ENCODE results near the gene YJEFN3.

The YJEFN3 gene

GRCh38 chr19:19568802-19569756 lies 40.4 kb downstream of the YJEFN3 start:
- DNase-seq (ENCODE audit: low read depth, low spot score), result no peak

GRCh38 chr19:19570571-19570970 lies 41.9 kb downstream of the YJEFN3 start:
- Histone ChIP-seq H3K36me3 (ENCODE audit: insufficient read depth, low read length) (no peaks in the 10 kb centered on the region; the same call in 1 of the 2 replicates), H3K9ac (ENCODE audit: insufficient read length) (no peak overlapping the region), H3K9me3 (ENCODE audit: low read depth, low read length) (no peaks in the 10 kb centered on the region), H3K27ac (no peak overlapping the region), H3K4me3 (no peak overlapping the region)
- TF ChIP-seq EZH2 (IDR thresholded peaks at IDR 0.05), result no peak
- no peak for DNase-seq (ENCODE audit: low read depth, low spot score)

More at GRCh38 chr19:19568802-19569756, 40.4 kb downstream of the YJEFN3 start:
- no peak overlapping the region for H3K9ac ChIP-seq (ENCODE audit: insufficient read length)
- H3K36me3 ChIP-seq (ENCODE audit: insufficient read depth, low read length), result no peaks in the 10 kb centered on the region; the same call in 1 of the 2 replicates
- TF ChIP-seq FOXP2 (optimal IDR thresholded peaks at IDR 0.05; ENCODE audit: control extremely low read depth, extremely low read length, insufficient read depth) (no peak), EZH2 (IDR thresholded peaks at IDR 0.05) (no peak), POLR2AphosphoS5 (IDR thresholded peaks at IDR 0.05; ENCODE audit: borderline replicate concordance, low read depth, low read length) (no peak)
- no peak overlapping the region for H3K27ac ChIP-seq
- H3K4me3 ChIP-seq, result no peak overlapping the region
- H3K9me3 ChIP-seq (ENCODE audit: low read depth, low read length), result no peaks in the 10 kb centered on the region

GRCh38 chr19:19571071-19571786 lies 42.5 kb downstream of the YJEFN3 start:
- TF ChIP-seq FOXP2 (optimal IDR thresholded peaks at IDR 0.05; ENCODE audit: control extremely low read depth, extremely low read length, insufficient read depth) (no peak), EZH2 (IDR thresholded peaks at IDR 0.05) (no peak), POLR2AphosphoS5 (IDR thresholded peaks at IDR 0.05; ENCODE audit: borderline replicate concordance, low read depth, low read length) (no peak)
- Histone ChIP-seq H3K27ac (no peak overlapping the region), H3K36me3 (ENCODE audit: insufficient read depth, low read length) (no peaks in the 10 kb centered on the region; the same call in 1 of the 2 replicates), H3K9me3 (ENCODE audit: low read depth, low read length) (no peaks in the 10 kb centered on the region), H3K4me3 (no peak overlapping the region), H3K9ac (ENCODE audit: insufficient read length) (no peak overlapping the region)
- DNase-seq (ENCODE audit: low read depth, low spot score), result no peak

- H3K4me3 ChIP-seq, result no peak overlapping the region
- H3K9me3 ChIP-seq (ENCODE audit: low read depth, low read length), result no peaks in the 10 kb centered on the region
- no peaks in the 10 kb centered on the region for H3K36me3 ChIP-seq (ENCODE audit: insufficient read depth, low read length)
- no peak for TF ChIP-seq FOXP2 (optimal IDR thresholded peaks at IDR 0.05; ENCODE audit: control extremely low read depth, extremely low read length, insufficient read depth)
- TF ChIP-seq POLR2AphosphoS5 (IDR thresholded peaks at IDR 0.05; ENCODE audit: borderline replicate concordance, low read depth, low read length), result no peak
- TF ChIP-seq EZH2 (IDR thresholded peaks at IDR 0.05), result no peak
- DNase-seq (ENCODE audit: low read depth, low spot score), result no peak
- no peak overlapping the region for H3K9ac ChIP-seq (ENCODE audit: insufficient read length)
- no peak overlapping the region for H3K27ac ChIP-seq
Observed at GRCh38 chr19:19575411-19575810, 46.7 kb downstream of the YJEFN3 start.

- H3K27ac ChIP-seq, result no peak overlapping the region
- H3K9me3 ChIP-seq (ENCODE audit: low read depth, low read length), result no peaks in the 10 kb centered on the region
- H3K9ac ChIP-seq (ENCODE audit: insufficient read length), result no peak overlapping the region
- TF ChIP-seq FOXP2 (optimal IDR thresholded peaks at IDR 0.05; ENCODE audit: control extremely low read depth, extremely low read length, insufficient read depth) (no peak), EZH2 (IDR thresholded peaks at IDR 0.05) (no peak), POLR2AphosphoS5 (IDR thresholded peaks at IDR 0.05; ENCODE audit: borderline replicate concordance, low read depth, low read length) (no peak)
- no peak overlapping the region for H3K4me3 ChIP-seq
- DNase-seq (ENCODE audit: low read depth, low spot score), result no peak
- H3K36me3 ChIP-seq (ENCODE audit: insufficient read depth, low read length), result no peaks in the 10 kb centered on the region
Observed at GRCh38 chr19:19578252-19578651, 49.5 kb downstream of the YJEFN3 start.

- H3K27ac ChIP-seq, result no peak overlapping the region
- no peak overlapping the region for H3K4me3 ChIP-seq
- no peaks in the 10 kb centered on the region for H3K9me3 ChIP-seq (ENCODE audit: low read depth, low read length)
- no peak for DNase-seq (ENCODE audit: low read depth, low spot score)
- no peak overlapping the region for H3K9ac ChIP-seq (ENCODE audit: insufficient read length)
- no peaks in the 10 kb centered on the region for H3K36me3 ChIP-seq (ENCODE audit: insufficient read depth, low read length)
- TF ChIP-seq EZH2 (IDR thresholded peaks at IDR 0.05), result no peak
- TF ChIP-seq FOXP2 (optimal IDR thresholded peaks at IDR 0.05; ENCODE audit: control extremely low read depth, extremely low read length, insufficient read depth), result no peak
Observed at GRCh38 chr19:19579533-19580361, 51.0 kb downstream of the YJEFN3 start.

- no peak overlapping the region for H3K4me3 ChIP-seq
- no peaks in the 10 kb centered on the region for H3K36me3 ChIP-seq (ENCODE audit: insufficient read depth, low read length)
- H3K9me3 ChIP-seq (ENCODE audit: low read depth, low read length), result no peaks in the 10 kb centered on the region
- no peak overlapping the region for H3K9ac ChIP-seq (ENCODE audit: insufficient read length)
- TF ChIP-seq FOXP2 (optimal IDR thresholded peaks at IDR 0.05; ENCODE audit: control extremely low read depth, extremely low read length, insufficient read depth) (no peak), EZH2 (IDR thresholded peaks at IDR 0.05) (no peak), POLR2AphosphoS5 (IDR thresholded peaks at IDR 0.05; ENCODE audit: borderline replicate concordance, low read depth, low read length) (no peak)
- H3K27ac ChIP-seq, result no peak overlapping the region
- DNase-seq (ENCODE audit: low read depth, low spot score), result no peak
Observed at GRCh38 chr19:19580418-19580817, 51.7 kb downstream of the YJEFN3 start.

- H3K9ac ChIP-seq (ENCODE audit: insufficient read length), result no peak overlapping the region
- H3K9me3 ChIP-seq (ENCODE audit: low read depth, low read length), result no peaks in the 10 kb centered on the region
- no peaks in the 10 kb centered on the region for H3K36me3 ChIP-seq (ENCODE audit: insufficient read depth, low read length)
- no peak overlapping the region for H3K4me3 ChIP-seq
- TF ChIP-seq EZH2 (IDR thresholded peaks at IDR 0.05) (no peak), FOXP2 (optimal IDR thresholded peaks at IDR 0.05; ENCODE audit: control extremely low read depth, extremely low read length, insufficient read depth) (no peak), POLR2AphosphoS5 (IDR thresholded peaks at IDR 0.05; ENCODE audit: borderline replicate concordance, low read depth, low read length) (no peak)
- DNase-seq (ENCODE audit: low read depth, low spot score), result no peak
- H3K27ac ChIP-seq, result no peak overlapping the region
Observed at GRCh38 chr19:19581391-19581790, 52.7 kb downstream of the YJEFN3 start.
